GM12801 (cell line): ENCODE measurements around the gene DLGAP1.

Experiments used
- CTCF ChIP-seq: IDR thresholded peaks from one replicate; pipeline ENCODE4 v1.5.1; 2011; ENCODE audit warnings: control low read depth; ENCODE audit not compliant: insufficient read length; ENCODE audit errors: extremely low read depth

DLGAP1 gene

GRCh38 chr18:3777122-3777521 is 678.0 kb downstream of the DLGAP1 start:
- no peak for TF ChIP-seq CTCF

GRCh38 chr18:3775996-3776395 is 679.1 kb downstream of the DLGAP1 start:
- TF ChIP-seq CTCF: no peak

- TF ChIP-seq CTCF: no peak
Observed at GRCh38 chr18:3773303-3773702, 681.8 kb downstream of the DLGAP1 start.

- TF ChIP-seq CTCF: no peak
Observed at GRCh38 chr18:3771121-3771971, 683.8 kb downstream of the DLGAP1 start.

GRCh38 chr18:3761266-3761665 is 693.8 kb downstream of the DLGAP1 start:
- TF ChIP-seq CTCF: no peak

- TF ChIP-seq CTCF: no peak
Observed at GRCh38 chr18:3760741-3761140, 694.4 kb downstream of the DLGAP1 start.

GRCh38 chr18:3759099-3759498 is 696.0 kb downstream of the DLGAP1 start:
- TF ChIP-seq CTCF: no peak
